HG02884 (cell line): Measurements from ENCODE around the gene OR2F1.

ENCODE experiments used
- ATAC-seq: cut with Tn5 transposase; IDR thresholded peaks from one replicate; pipeline ENCODE4 v1.9.1; 2021; ENCODE audit warnings: mild to moderate bottlenecking, moderate library complexity; ENCODE audit not compliant: unreplicated experiment

Gene OR2F1, protein sequence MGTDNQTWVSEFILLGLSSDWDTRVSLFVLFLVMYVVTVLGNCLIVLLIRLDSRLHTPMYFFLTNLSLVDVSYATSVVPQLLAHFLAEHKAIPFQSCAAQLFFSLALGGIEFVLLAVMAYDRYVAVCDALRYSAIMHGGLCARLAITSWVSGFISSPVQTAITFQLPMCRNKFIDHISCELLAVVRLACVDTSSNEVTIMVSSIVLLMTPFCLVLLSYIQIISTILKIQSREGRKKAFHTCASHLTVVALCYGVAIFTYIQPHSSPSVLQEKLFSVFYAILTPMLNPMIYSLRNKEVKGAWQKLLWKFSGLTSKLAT

DNA sequence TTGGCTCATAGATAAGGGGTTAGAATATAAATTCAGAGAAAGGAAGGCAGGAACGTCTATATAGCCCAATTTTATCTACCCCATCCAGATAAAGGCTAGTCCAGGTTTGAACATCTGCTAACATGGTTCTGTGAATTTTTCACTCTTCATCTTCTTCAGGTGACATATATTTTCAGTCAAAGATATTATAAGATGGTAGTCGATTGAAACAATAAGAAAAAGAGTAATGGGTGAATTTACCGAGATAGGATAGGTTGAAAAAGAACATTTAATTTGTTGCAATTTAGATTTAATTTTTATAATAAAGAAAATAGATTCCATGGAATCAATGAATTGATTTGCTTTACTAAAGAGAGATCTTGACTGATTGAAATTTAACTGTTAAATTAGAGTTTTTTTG, at the start of gene OR2F1:
OR2F1 (plus strand) TSS at position 301 of the 400 bp plus-strand sequence. CDS start 5,127 bp downstream, outside the sequence.
- no peak for ATAC-seq

DNA sequence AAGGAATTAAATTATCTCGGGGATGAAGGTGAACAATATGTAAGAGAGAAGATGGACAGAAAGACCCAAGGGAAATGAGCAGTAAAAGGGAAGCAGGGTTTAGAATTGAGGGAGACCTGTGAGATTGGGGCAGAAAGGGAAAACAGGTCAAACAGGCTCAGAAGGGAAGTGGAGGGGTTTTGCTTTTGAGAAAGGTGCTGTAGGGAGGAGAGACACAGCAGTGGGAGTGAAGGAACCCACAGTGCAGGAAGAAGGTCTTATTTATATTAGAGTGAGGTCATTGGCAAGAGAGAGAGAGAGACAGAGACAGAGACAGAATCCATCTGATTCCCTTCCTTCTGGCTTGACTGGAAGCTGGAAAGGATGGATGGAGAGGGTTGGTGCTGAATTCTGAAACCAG, 49.1 kb upstream of the OR2F1 start:
- ATAC-seq = no peak

- ATAC-seq = no peak
Measured at GRCh38 chr7:143906151-143906550, 48.5 kb upstream of the OR2F1 start.

DNA sequence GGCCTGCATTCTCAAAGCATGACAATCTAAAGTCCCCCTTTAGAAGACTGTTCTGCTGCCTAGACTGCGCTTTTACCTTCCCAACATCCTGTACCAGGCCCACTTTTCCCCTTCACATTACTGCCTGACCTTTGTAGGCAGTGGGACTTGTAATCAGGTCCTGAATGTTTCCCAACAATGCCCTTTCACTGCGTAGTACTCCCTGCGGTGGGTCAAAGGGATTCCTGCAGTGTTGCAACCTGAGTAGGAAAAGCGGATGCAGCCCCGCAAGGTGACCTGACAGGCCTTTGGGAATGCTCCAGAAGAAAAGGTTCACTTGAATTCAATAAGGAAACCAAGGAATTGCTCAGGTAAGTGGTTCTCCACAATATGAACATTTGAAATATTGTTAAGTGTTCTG, 47.7 kb upstream of the OR2F1 start:
- ATAC-seq = no peak

- no peak for ATAC-seq
Measured at GRCh38 chr7:143908120-143908519, 46.5 kb upstream of the OR2F1 start.

DNA sequence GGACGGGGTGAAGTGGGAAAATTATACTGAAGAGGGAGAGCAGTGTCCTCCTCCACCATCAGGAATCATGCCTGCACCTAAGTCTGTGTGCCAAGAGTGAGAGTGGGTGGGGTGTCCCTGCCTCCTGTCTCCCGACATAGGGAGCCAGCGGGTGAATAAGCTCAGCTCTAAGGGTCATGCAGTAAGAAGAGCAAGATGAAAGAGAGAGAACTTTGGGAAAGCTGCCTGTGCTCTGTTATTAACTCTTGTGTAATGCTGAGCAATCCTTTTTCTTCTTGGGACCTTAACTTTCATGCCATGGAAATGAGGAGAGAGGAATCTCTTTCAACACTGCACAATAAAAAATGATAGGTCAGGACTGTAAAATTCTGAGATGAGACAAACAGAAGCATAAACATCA, 44.8 kb upstream of the OR2F1 start:
- no peak for ATAC-seq

- no peak for ATAC-seq
Measured at GRCh38 chr7:143910473-143911248, 44.0 kb upstream of the OR2F1 start.

DNA sequence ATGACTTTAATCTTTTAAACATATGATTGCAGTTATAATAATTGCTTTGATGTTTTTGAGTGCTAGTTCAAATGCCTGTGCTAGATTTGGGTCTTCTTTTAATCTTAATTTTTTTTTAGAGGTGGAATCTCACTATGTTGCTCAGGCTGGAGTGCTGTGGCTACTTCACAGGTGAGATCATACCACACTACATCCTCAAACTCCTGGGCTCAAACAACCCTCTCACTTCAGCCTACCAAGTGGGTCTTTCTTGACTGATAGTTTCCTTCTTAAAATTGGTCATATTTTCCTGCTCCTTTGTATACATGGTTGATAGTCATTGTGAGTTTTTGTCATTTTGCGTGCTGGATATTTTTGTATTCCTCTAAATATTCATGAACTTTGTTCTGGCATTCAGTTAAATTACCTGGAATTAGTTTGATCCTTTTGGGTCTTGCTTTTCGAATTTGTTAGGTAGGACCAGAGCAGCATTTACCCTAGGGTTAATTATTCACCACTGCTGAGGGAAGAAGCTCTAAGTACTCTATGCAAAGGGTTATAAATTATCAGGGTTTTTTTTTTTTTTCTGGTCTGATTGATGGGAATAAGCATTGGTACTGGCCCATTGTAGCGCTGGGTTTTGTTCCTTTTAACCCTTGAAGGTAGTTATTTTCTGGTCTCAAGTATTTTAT, 40.6 kb upstream of the OR2F1 start:
- no peak for ATAC-seq

- no peak for ATAC-seq
Measured at GRCh38 chr7:143914938-143915652, 39.5 kb upstream of the OR2F1 start.

GRCh38 chr7:143924851-143925250, 29.8 kb upstream of the OR2F1 start:
- ATAC-seq = no peak

GRCh38 chr7:143929224-143929920, 25.3 kb upstream of the OR2F1 start:
- peak; percentile 88 for ATAC-seq

- ATAC-seq = no peak
Measured at GRCh38 chr7:143931739-143932138, 22.9 kb upstream of the OR2F1 start.

DNA sequence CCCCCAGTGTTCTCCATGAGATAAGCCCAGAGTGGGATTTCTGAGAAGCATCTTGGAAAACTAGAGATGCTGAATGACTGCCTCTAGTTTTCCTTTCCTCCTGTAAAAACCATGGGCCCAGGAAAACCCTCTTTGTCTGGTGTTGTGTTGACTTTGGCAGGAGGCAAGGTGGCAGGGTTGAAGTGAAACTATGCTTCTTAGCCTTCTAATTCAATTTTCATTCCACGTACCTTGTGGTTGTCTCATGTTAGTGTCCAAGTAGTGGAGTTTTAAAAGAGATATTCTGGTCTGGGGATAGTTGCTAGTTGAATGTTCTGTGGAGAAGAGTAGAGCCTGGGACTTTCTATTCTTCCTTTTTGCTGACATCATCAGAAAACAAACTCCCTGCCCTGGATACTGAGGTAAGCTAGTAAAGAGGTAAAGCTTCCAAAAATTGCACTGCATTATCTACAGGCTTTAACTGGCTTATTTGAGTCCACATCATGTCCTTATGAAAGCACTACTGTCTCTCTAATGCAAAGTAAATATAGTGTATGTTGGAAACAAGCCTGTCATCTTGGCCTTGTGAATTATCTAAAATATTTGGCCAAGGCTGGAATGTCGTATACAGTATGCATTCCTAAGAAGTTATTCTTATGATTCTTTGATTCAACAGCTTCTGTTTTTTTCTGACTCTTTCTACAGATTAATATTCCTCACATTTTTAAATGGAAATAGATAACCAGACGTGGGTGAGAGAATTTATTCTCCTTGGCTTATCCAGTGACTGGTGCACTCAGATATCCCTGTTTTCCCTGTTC, 19.9 kb upstream of the OR2F1 start, which contains the start of gene OR2F2:
OR2F2 (plus strand) TSS at position 708 of the 800 bp plus-strand sequence; CDS start at position 708, 0 bp downstream.
- no peak for ATAC-seq

DNA sequence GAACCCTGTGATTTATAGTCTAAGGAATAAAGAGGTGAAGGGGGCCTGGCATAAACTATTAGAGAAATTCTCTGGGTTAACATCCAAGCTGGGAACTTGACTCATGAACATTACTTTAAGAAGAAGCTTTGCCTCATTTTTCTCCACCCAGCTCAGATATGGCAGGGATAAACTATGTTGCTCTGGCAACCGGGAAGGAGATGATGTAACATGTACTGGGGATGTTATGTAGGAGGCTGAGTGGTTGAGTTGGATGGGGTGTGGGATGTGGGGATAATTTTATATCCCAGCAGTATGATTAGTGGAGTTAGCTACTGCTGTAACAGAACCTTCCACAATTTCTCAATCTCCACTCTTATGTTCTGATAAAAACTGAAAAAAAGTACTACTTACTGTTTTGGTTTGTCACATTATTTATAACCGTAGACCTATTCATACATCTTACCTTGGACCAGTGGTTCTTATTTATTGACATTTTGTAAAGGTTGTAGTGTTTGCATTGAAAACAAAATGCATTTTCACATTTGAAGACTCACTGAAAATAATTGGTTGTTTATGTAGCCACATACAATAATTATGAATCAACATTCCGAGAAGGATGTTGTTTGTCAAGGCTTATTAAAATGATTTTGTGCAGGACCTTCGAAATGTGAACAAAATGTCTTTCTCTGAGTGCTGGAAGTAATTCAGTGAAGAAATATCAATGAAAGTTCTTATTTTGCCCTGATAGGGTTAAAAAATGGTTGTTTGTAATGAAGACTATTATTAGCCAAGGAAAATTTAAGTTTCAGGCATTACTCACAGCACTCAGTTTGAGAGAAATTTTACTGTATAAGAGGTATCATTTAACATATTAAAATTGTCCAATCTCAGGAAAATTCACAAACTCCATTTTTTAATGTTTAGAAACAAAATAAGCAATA, 18.3 kb upstream of the OR2F1 start:
- ATAC-seq = no peak

- ATAC-seq = no peak
Measured at GRCh38 chr7:143938379-143939243, 16.0 kb upstream of the OR2F1 start.

GRCh38 chr7:143945423-143945822, 9.2 kb upstream of the OR2F1 start:
- no peak for ATAC-seq

DNA sequence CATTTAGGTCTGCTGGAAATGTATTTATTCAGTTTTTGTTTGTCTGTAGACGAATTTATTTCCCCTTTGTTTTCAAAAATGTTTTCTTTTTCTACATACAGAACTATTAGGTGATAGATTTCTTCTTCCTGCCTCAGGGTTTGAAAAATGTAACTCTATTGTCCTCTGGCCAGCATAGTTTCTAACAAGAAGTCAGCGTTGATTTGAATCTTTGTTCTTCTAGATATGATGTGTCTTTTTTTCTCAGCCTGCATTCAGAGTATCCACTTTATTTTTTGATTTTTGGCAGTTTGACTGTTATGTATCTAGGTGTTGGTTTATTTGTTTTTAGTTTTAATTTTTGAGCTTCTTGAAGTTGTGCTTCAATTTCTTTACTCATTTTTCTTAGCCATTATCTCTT, 7.5 kb upstream of the OR2F1 start:
- no peak for ATAC-seq

DNA sequence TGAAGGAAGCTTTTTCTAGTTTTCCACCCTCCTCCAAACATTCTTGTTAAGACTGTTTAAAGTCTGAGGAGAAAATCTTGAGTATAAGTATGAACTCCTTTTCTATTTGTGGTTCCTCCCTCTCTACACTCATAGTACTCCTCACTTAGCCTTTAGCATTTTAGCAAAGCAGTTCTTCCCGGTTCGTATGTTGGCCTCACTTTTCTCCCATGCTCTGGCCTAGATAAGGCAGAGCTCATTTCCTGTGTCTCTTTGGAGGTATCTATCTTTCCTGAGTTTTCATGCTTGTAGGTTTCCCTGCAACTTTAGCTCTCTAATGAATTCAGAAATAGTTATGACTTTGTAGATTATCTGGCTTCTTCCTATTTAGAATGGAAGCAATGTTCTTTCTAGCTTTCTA, 5.9 kb upstream of the OR2F1 start:
- ATAC-seq = no peak
